Endometrium (tissue), 2 donors: ENCODE results near the gene SEPTIN6.

ENCODE experiments used
- FAIRE-seq: peaks from 2 replicates; lab custom pipeline; 2012; peaks lifted over from hg19 to GRCh38; lab: Jason Lieb, UNC
- donor health status: control.
- donor health status: control.

SEPTIN6 gene

GRCh38 chrX:119647552-119648420, 45.2 kb downstream of the SEPTIN6 start:
- no peak for FAIRE-seq

GRCh38 chrX:119647089-119647488, 45.9 kb downstream of the SEPTIN6 start:
- FAIRE-seq = no peak

DNA sequence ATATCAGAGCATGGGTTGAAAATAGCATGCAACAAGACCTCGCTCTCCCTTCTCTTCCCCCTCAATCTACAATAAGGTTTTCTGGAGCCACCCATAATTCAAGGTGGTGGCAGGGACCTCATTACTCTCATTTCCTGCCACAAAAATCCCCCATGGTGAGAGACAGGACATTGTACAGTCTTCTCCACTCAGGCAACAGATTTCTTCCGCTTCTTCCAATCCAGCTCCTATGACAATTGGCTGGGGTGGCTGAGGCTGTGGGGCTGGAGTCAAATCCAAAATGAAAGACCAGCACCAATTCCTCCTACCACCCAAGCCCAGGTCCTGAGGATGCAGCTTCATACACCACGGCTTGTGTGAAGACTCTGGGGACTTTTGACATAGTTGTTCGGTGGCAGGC, 46.5 kb downstream of the SEPTIN6 start:
- FAIRE-seq = no peak

DNA sequence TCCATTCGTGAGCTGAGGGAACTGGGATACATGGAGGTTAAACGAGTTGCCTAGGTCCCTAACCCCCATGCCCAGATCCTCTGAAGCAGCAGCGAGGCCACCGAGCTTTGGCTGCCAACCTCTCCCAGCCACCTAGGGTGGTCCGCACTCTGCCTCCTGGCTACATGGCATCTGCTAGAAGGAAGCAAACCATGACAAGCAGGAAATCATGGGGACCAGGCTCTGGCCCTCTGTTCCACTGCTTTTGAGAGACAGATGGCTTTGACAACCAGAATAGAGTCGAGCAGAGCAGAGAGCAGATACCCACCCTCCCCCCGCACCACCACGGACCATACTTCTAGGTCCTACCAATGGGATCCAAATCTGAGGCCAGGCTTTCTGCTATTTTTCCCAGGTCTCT, 49.3 kb downstream of the SEPTIN6 start:
- no peak for FAIRE-seq
